Central memory CD8-positive, alpha-beta T cell (primary cell): Measurements from ENCODE around the gene ADSL.

Experiments
- ATAC-seq: fragments of 150-1000 bp; cut with Tn5 transposase; replicated peaks from 2 replicates; pipeline ENCODE4 v1.10.0; 2022; ENCODE audit warnings: mild to moderate bottlenecking, moderate FRiP score, moderate number of reproducible peaks; ENCODE audit not compliant: poor library complexity, severe bottlenecking; ENCODE audit errors: extremely low read depth
- DNase-seq, 2 donors: peaks; one replicate each; pipeline ENCODE4 v3.0.0; 2021; ENCODE audit warnings: low spot score in 2 of 2
- H3K27ac Mint-ChIP-seq: one replicate; pipeline ENCODE4 v1.8.0; 2022; ENCODE audit warnings: low read depth, mild to moderate bottlenecking, moderate library complexity, mixed read lengths
- H3K27me3 Mint-ChIP-seq: one replicate; pipeline ENCODE4 v1.8.0; 2022; ENCODE audit warnings: mixed read lengths
- H3K36me3 Mint-ChIP-seq: one replicate; pipeline ENCODE4 v1.8.0; 2022; ENCODE audit warnings: mild to moderate bottlenecking, moderate library complexity, mixed read lengths; ENCODE audit not compliant: insufficient read depth
- H3K4me1 Mint-ChIP-seq: one replicate; pipeline ENCODE4 v1.8.0; 2022; ENCODE audit warnings: mixed read lengths
- H3K4me3 Mint-ChIP-seq: one replicate; pipeline ENCODE4 v1.8.0; 2022; ENCODE audit warnings: mild to moderate bottlenecking, moderate library complexity, mixed read lengths
- H3K9me3 Mint-ChIP-seq: one replicate; pipeline ENCODE4 v1.8.0; 2022; ENCODE audit warnings: mixed read lengths

The ADSL gene

GRCh38 chr22:40314041-40314440 lies 32.3 kb upstream of the ADSL start:
- no peaks in the 10 kb centered on the region for H3K27me3 Mint-ChIP-seq
- ATAC-seq (no peak), DNase-seq (no peak)
- peak overlapping the region; percentile 7 for H3K27ac Mint-ChIP-seq
- H3K36me3 Mint-ChIP-seq = peaks cover 82% of the 10 kb centered on the region
- H3K9me3 Mint-ChIP-seq = no peaks in the 10 kb centered on the region
- H3K4me3 Mint-ChIP-seq = no peak overlapping the region
- H3K4me1 Mint-ChIP-seq = peaks cover 10% of the 10 kb centered on the region

GRCh38 chr22:40320687-40321086 lies 25.6 kb upstream of the ADSL start:
- ATAC-seq (no peak), DNase-seq (no peak)
- H3K27ac Mint-ChIP-seq = no peak overlapping the region
- no peaks in the 10 kb centered on the region for H3K9me3 Mint-ChIP-seq
- H3K36me3 Mint-ChIP-seq = peaks cover 64% of the 10 kb centered on the region
- H3K4me3 Mint-ChIP-seq = no peak overlapping the region
- peaks cover 20% of the 10 kb centered on the region for H3K4me1 Mint-ChIP-seq
- H3K27me3 Mint-ChIP-seq = no peaks in the 10 kb centered on the region

GRCh38 chr22:40322021-40322420 lies 24.3 kb upstream of the ADSL start:
- ATAC-seq (no peak), DNase-seq (no peak)
- H3K9me3 Mint-ChIP-seq = no peaks in the 10 kb centered on the region
- no peaks in the 10 kb centered on the region for H3K27me3 Mint-ChIP-seq
- H3K4me3 Mint-ChIP-seq = no peak overlapping the region
- H3K4me1 Mint-ChIP-seq = peaks cover 26% of the 10 kb centered on the region
- peaks cover 51% of the 10 kb centered on the region for H3K36me3 Mint-ChIP-seq
- H3K27ac Mint-ChIP-seq = peak overlapping the region; percentile 84

- peaks cover 46% of the 10 kb centered on the region for H3K36me3 Mint-ChIP-seq
- DNase-seq (no peak), ATAC-seq (no peak)
- peak overlapping the region; percentile 84 for H3K27ac Mint-ChIP-seq
- H3K9me3 Mint-ChIP-seq = no peaks in the 10 kb centered on the region
- no peaks in the 10 kb centered on the region for H3K27me3 Mint-ChIP-seq
- H3K4me3 Mint-ChIP-seq = no peak overlapping the region
- H3K4me1 Mint-ChIP-seq = peaks cover 35% of the 10 kb centered on the region
Observed at GRCh38 chr22:40322818-40323447, 23.4 kb upstream of the ADSL start.

GRCh38 chr22:40323681-40324171 lies 22.6 kb upstream of the ADSL start:
- ATAC-seq = no peak
- Mint-ChIP-seq H3K36me3 (peaks cover 43% of the 10 kb centered on the region), H3K4me3 (peak overlapping the region; percentile 57), H3K9me3 (no peaks in the 10 kb centered on the region), H3K4me1 (peaks cover 40% of the 10 kb centered on the region), H3K27me3 (no peaks in the 10 kb centered on the region), H3K27ac (peak overlapping the region; percentile 84)
- no peak for DNase-seq

- Mint-ChIP-seq H3K4me1 (peaks cover 40% of the 10 kb centered on the region), H3K9me3 (no peaks in the 10 kb centered on the region), H3K36me3 (peaks cover 41% of the 10 kb centered on the region), H3K27ac (peak overlapping the region; percentile 84), H3K4me3 (peak overlapping the region; percentile 57), H3K27me3 (no peaks in the 10 kb centered on the region)
- DNase-seq (peak in 1 of 2 donors; percentile 48), ATAC-seq (peak; percentile 92)
Observed at GRCh38 chr22:40324468-40325305, 21.6 kb upstream of the ADSL start.

- H3K4me1 Mint-ChIP-seq = peaks cover 45% of the 10 kb centered on the region
- no peaks in the 10 kb centered on the region for H3K9me3 Mint-ChIP-seq
- H3K4me3 Mint-ChIP-seq = peak overlapping the region; percentile 57
- DNase-seq (peak in 1 of 2 donors; percentile 33), ATAC-seq (peak; percentile 59)
- H3K27me3 Mint-ChIP-seq = no peaks in the 10 kb centered on the region
- peaks cover 41% of the 10 kb centered on the region for H3K36me3 Mint-ChIP-seq
- H3K27ac Mint-ChIP-seq = peak overlapping the region; percentile 84
Observed at GRCh38 chr22:40325315-40325714, 21.0 kb upstream of the ADSL start.

- no peaks in the 10 kb centered on the region for H3K9me3 Mint-ChIP-seq
- peaks cover 34% of the 10 kb centered on the region for H3K36me3 Mint-ChIP-seq
- H3K27me3 Mint-ChIP-seq = no peaks in the 10 kb centered on the region
- H3K4me1 Mint-ChIP-seq = peaks cover 60% of the 10 kb centered on the region
- H3K27ac Mint-ChIP-seq = peak overlapping the region; percentile 84
- peak overlapping the region; percentile 35 for H3K4me3 Mint-ChIP-seq
- no peak for ATAC-seq
- DNase-seq = no peak
Observed at GRCh38 chr22:40326905-40327735, 19.2 kb upstream of the ADSL start.

- Mint-ChIP-seq H3K36me3 (peaks cover 24% of the 10 kb centered on the region), H3K4me1 (peaks cover 73% of the 10 kb centered on the region), H3K4me3 (no peak overlapping the region), H3K27me3 (no peaks in the 10 kb centered on the region), H3K27ac (no peak overlapping the region), H3K9me3 (no peaks in the 10 kb centered on the region)
- no peak for ATAC-seq
- DNase-seq = no peak
Observed at GRCh38 chr22:40328546-40329456, 17.5 kb upstream of the ADSL start.

GRCh38 chr22:40329466-40329865 lies 16.8 kb upstream of the ADSL start:
- Mint-ChIP-seq H3K27me3 (no peaks in the 10 kb centered on the region), H3K4me1 (peaks cover 73% of the 10 kb centered on the region), H3K27ac (no peak overlapping the region), H3K36me3 (peaks cover 25% of the 10 kb centered on the region), H3K9me3 (no peaks in the 10 kb centered on the region), H3K4me3 (no peak overlapping the region)
- no peak for DNase-seq
- ATAC-seq = no peak

GRCh38 chr22:40330086-40330485 lies 16.2 kb upstream of the ADSL start:
- no peaks in the 10 kb centered on the region for H3K27me3 Mint-ChIP-seq
- peaks cover 73% of the 10 kb centered on the region for H3K4me1 Mint-ChIP-seq

More at GRCh38 chr22:40330086-40330485, 16.2 kb upstream of the ADSL start:
- Mint-ChIP-seq H3K4me3 (no peak overlapping the region), H3K27ac (peak overlapping the region; percentile 16), H3K36me3 (peaks cover 27% of the 10 kb centered on the region), H3K9me3 (no peaks in the 10 kb centered on the region)
- no peak for ATAC-seq
- DNase-seq = no peak
